Stimulated activated CD8-positive, alpha-beta memory T cell treated with anti-CD3 and anti-CD28 coated beads, Interleukin-4, amount 100 ng/mL, for 4 hours (primary cell): ENCODE results near the gene NUP210.
"Not testable (repeated sequence)": the region's sequence is repeated elsewhere in the genome, so short reads cannot be mapped to it uniquely, and the experiment has no call there.

Experiments
- DNase-seq, 2 donors: peaks; one replicate each; pipeline ENCODE4 v3.0.0-alpha.2; 2020; ENCODE audit warnings: low read depth in 2 of 2, low spot score in 1 of 2

NUP210 gene

GRCh38 chr3:13377741-13378140 lies 42.4 kb downstream of the NUP210 start:
- DNase-seq = not testable (repeated sequence)

DNA sequence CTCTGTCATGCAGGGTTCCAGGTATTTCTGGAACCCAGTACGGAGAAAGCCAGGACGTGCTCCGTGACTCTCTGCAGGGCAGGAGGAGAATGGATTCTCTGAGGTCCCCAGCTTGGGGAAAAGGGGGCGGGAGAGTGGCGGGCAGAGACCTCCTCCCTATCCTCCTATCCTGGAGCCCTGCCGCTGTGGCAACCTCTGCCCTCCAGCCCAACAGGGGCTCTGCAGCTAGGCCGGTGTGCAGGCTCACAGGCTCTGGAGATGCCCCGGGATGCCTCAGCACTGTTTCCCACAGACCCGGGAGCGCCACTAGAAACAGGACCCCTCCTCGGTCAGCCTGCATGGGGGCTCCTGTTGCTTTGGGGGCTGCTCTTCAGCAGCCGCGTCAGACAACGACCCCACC lies 43.1 kb downstream of the NUP210 start:
- DNase-seq = no peak

GRCh38 chr3:13376091-13376490 lies 44.0 kb downstream of the NUP210 start:
- DNase-seq = no peak

GRCh38 chr3:13375464-13375863 lies 44.7 kb downstream of the NUP210 start:
- no peak for DNase-seq

- no peak for DNase-seq
Observed at GRCh38 chr3:13373975-13374586, 46.0 kb downstream of the NUP210 start.

DNA sequence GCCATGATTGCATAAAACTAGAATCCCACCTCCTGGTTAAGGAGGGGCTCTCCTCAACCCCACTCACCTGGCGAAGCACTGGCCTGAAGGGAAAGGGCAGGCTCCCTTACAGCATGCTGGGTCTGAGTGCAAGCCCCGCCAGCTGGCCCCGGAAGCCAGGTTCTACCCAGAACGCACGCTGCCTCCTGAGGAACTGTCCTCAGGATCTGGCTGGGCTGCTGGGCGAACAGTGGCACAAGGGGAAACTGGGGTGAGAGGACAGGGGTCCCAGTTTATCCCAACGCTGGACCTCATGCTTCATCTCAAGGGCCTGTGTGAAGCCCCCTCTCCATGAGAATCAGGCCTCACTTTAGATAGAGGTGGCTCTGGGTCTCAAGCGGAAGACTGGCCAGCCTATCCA lies 47.5 kb downstream of the NUP210 start:
- no peak for DNase-seq

- DNase-seq = no peak
Observed at GRCh38 chr3:13372126-13372525, 48.0 kb downstream of the NUP210 start.

DNA sequence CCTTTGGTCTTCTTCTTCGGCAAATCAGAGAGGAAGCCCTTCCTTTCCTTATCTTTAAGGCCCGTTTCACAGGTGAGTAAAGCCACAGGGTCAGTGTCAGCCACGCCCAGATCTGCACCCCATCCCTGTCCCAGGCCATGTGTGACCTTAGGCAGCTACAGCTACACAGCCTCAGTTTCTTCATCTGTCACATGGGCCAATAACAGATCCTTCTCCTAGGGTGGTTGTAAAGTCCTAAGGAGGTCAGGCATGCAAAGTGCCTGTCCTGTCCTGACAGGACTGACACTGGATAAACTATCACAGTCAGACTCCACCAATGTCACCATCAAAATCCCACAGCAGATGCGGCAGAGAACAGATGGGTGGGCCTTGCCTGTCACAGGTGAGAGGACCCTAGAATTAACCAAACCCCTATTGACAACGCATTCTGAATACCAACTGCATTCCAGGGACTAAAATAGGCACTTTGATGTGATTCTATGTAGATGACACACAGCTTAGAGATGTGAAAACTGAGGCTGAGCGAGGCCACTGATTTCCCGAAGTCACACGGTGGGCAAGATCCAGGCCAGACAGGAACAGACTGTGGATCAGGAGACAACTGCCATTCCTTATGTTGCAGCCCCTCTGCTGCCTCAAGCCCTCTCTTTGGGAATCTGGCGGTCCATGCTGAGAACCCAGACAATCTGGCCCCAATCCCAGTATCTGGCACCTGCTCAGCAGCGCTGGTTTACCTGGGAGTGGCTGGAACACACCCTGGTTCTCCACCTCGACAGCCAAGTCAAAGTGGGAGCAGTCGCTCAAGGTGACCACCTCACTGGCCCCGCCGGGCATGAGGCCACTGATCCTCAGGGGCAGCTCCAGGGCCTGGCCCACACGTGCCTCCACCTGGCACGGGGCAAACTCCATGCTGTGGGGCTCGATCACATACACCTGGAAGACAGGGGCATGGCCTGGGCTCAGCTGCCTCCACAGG lies 48.7 kb downstream of the NUP210 start:
- DNase-seq = no peak

DNA sequence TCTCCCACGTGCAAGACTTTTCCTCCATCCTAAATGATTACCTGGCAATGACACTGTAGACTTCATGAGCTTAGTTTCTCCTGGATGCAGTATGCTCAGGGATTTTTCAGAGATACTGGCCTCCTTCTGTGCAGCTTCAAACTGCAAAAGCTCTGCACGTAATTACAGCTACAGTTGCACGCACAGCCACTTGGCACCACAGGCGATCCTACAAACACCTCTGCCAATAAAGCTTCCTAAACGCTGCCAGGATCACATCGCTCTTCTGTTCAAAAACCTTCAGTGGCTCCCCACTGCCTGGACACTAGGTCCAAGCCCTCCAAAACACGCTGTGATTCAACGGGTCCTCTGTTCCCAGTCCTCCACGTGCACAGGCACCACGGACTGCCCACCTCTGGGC lies 49.5 kb downstream of the NUP210 start:
- no peak for DNase-seq

- DNase-seq = no peak
Observed at GRCh38 chr3:13370055-13370454, 50.1 kb downstream of the NUP210 start.

DNA sequence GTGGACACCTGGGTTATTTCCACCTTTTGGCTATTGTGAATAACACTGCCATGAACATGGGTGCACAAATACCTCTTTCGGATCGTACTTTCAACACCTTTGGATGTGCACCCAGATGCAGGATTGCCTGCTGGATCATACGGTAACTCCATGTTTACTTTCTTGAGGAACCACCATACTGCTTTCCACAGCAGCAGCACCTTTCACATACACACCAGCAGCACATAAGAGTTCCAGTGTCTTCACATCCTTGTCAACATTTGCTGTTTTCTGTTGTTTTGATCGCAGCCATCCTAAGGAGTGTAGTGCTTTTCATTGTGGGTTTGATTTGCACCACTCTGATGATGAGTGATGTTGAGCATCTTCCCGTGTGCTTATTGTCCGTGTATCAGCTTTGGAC lies 51.3 kb downstream of the NUP210 start:
- DNase-seq = no peak

- no peak for DNase-seq
Observed at GRCh38 chr3:13367728-13368127, 52.4 kb downstream of the NUP210 start.

DNA sequence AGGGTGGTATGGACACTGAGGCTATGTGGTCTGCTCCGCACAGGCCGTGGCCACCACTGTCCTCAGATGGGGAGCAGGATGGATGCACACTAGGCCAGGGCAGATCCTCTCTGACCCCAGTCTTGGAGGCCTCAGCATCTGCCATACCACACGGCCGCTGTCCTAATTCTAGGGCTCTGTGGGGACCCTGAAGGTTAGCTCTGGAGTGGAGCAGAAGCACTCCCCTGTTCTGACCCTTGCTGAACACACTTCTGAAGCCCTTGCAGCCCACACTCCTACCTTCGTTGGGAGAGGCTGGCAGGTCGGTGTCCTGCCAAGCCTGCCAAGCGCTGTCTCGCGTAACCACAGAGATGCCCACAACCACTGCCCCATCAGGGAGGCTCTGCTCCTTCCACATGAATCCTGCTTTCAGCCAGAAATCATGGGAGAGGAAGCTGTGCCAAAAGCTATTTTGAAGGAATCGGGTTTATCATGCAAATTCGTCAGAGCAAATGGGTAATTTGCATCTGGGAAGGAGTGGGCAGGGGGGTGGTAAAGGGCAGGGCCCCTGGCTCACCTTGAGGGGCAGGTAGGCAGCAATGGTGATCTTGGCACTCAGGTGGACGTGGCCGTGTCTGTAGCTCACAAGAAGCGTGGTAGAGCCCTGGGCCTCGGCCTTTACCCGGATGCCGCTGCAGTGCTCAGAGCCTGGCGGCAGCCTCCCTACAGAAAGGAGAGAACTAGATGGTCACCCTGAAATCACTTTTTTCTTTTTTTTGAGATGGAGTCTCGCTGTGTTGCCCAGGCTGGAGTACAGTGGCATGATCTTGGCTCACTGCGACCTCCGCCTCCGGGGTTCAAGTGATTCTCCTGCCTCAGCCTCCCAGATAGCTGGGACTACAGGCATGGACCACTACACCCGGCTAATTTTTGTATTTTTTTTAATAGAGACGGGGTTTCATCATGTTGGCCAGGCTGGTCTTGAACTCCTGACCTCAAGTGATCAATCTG lies 54.4 kb downstream of the NUP210 start:
- DNase-seq = no peak

- no peak for DNase-seq
Observed at GRCh38 chr3:13364602-13365271, 55.4 kb downstream of the NUP210 start.

DNA sequence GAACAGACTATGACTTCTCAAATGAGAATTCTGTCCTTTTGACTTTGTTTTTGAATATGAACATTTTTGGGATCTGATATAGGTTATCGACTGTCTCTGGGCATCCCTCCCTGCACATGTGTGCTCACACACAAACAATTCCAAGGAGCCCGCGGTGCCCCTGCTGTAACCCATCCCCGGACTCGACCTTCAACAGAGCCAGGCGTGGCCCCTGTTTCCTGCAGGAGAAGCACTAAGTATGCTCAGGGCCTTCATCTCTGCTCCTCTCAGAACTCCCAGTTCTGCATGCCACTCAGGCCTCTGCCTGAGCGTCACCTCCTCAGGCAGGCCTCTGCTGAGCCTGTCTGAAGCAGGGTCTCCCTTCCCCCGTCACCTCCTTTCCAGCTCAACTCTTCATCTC lies 57.6 kb downstream of the NUP210 start:
- DNase-seq = no peak

- no peak for DNase-seq
Observed at GRCh38 chr3:13359916-13360315, 60.2 kb downstream of the NUP210 start.

DNA sequence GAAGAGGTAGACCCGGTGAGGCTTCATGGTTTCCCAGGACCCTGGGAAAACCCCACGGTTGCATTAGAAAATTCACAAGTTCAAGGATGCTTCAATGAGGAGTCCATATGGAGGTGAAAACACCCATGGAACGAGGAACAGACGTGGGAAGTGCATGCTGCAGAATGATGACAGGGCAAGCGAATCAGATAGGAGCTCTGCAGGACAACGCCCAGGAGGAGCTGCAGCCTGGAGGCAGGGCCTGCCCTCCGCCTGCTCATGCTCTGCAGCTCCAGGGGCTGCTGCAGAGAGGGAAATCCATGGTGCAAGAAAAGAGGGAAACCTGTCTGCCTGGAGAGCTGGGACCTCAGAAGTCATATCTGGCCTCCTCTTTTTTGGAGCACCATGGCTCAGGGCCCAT lies 61.5 kb downstream of the NUP210 start:
- DNase-seq = no peak

DNA sequence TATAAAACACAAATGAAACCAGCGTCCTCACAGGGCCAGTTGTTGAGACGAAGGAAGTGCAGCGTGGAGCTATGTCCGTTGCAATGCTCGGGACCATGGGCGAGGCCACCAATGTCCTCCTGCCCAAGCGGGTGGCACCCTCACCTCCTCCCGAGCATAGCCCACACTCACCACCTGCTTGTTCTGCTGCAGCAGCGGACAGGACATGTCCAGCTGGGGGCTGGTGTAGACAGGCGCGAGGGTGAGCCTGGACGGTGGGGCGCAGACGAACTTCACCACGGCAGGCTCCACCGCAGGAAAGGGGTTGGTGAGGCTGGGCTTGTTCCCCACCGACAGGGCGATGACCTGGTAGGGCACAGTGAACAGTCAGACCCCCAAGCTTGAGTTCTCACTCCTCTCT lies 62.1 kb downstream of the NUP210 start:
- DNase-seq = no peak

- no peak for DNase-seq
Observed at GRCh38 chr3:13357074-13357473, 63.0 kb downstream of the NUP210 start.

- no peak for DNase-seq
Observed at GRCh38 chr3:13353936-13354542, 66.1 kb downstream of the NUP210 start.
